ENCODE results near the gene SHANK1.

The SHANK1 gene

DNA sequence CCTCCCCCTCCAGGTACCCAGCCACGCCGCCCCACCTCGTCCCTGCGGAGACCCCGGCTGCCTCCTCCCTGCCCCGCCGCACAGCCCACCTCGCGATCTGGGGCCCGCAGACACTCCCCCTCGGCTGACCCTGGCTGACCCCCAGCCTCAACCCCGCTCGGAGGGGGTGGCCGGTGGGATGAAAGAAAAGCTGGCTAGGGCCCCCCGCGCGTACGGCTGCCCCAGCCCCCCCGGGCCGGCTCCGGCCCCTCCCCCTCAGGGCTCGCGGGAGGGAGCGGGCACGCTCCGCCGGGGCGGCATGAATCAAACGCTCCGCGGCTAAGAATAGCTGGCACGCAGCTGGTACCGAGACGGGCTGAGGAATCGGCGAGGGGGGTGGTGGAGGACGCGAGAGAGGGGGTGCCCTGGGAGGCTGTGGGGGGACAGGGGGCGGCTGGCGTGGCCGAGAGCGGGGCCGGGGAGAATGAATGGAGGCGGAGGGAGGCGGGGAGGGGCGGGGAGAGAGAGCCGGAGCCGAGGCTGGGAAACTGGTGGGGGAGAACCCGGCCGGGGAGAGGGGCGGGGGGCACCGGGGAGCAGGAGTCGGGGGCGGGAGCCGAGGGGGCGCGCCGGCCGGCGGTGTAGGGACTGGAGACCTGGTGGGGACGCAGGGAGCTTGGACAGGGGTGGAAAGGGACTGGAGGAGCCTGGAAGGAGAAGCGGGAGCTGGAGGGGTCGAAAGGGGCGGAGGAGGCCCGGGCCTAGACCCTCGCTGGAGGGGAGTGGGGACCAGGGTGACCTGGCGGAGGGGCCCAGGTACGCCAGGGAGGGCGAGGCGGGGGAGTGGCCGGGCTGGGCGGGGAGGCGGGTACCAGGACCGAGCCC, 1.1 kb downstream of the SHANK1 start:
- H3K4me3 ChIP-seq (ENCODE audit: low read depth, low read length) = peak overlapping the region; percentile 62
- POLR2A ChIA-PET = interaction anchor here (0.5 kb wide), 1 partner anchor 9 kb away, joined by 3 read pairs; no protein-coding TSS in a partner anchor
- TF ChIP-seq, protein P1, sequence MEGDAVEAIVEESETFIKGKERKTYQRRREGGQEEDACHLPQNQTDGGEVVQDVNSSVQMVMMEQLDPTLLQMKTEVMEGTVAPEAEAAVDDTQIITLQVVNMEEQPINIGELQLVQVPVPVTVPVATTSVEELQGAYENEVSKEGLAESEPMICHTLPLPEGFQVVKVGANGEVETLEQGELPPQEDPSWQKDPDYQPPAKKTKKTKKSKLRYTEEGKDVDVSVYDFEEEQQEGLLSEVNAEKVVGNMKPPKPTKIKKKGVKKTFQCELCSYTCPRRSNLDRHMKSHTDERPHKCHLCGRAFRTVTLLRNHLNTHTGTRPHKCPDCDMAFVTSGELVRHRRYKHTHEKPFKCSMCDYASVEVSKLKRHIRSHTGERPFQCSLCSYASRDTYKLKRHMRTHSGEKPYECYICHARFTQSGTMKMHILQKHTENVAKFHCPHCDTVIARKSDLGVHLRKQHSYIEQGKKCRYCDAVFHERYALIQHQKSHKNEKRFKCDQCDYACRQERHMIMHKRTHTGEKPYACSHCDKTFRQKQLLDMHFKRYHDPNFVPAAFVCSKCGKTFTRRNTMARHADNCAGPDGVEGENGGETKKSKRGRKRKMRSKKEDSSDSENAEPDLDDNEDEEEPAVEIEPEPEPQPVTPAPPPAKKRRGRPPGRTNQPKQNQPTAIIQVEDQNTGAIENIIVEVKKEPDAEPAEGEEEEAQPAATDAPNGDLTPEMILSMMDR (IDR thresholded peaks at IDR 0.05; ENCODE audit: insufficient read depth, low read length, missing control alignments) = no peak
- CTCF ChIA-PET = interaction anchor here (0.6 to 1.7 kb wide), 3 partner anchors 9 to 15 kb away, joined by 3 to 4 read pairs (median 3); no protein-coding TSS in a partner anchor
- no peak for DNase-seq (ENCODE audit: low read depth, low spot score)

DNA sequence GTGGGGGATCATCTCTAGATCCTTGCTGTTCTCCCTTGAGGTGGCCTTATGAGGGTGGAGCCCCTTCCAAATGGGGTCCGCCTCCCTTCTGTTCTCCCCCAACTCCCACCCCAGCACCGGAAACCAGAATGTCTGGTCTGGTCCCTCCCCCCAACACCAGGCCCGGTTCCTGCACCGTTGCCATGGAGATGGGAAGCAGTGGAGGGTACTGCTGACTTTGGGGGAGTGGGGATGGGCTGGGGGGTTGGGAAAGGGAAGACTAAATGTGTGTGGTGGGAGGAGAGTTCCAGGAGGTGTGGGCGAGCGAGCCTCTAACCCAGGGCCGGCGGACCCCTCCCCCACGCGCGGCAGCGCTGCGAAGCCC, 1.7 kb downstream of the SHANK1 start:
- TF ChIP-seq, protein P1 (IDR thresholded peaks at IDR 0.05; ENCODE audit: insufficient read depth, low read length, missing control alignments) = no peak
- ChIA-PET CTCF (interaction anchor here (0.6 to 2.0 kb wide), 4 partner anchors 9 to 15 kb away, joined by 3 to 10 read pairs (median 4); no protein-coding TSS in a partner anchor), POLR2A (no interaction called here)
- peak overlapping the region; percentile 62 for H3K4me3 ChIP-seq (ENCODE audit: low read depth, low read length)
- no peak for DNase-seq (ENCODE audit: low read depth, low spot score)

DNA sequence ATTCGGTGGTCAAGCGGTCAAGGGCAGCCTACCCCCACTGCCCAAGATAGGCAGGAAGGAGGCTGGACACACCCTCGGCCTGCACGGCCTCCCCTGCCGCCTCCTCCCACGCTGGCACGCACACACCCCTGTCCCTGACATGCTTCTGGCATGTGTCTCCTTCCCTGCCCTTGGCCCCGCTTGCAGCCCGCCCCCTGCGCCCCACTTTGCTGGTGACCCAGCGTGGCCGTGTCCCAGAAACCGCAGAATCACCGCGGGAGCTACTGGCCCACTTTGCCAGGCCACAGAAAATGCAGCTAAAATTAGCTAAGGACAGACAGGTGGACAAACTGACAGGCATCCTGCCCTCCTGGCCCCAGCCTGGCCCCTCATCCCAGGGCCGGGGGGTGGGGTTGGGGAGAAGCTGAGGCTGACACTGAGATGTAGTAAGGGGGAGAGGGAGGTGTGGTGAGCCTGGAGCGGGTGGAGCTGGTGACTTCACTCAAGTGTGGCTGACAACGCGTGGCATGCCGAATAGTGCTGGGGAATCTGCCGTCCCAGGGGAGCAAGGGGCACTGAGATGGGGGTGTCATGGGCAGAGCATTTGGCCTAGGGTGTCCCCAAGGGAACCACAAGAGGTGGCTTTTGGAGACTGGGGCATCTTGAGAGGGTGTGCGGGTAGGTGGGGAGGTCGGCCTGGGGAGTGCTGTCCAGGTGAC, 2.4 kb downstream of the SHANK1 start:
- H3K4me3 ChIP-seq (ENCODE audit: low read depth, low read length) = peak overlapping the region; percentile 1; the same call in 1 of the 2 replicates
- no peak for DNase-seq (ENCODE audit: low read depth, low spot score)
- TF ChIP-seq, protein P1 (IDR thresholded peaks at IDR 0.05; ENCODE audit: insufficient read depth, low read length, missing control alignments) = no peak
- CTCF ChIA-PET = interaction anchor here (1.4 to 2.3 kb wide), 4 partner anchors 8 to 14 kb away, joined by 3 to 11 read pairs (median 7); no protein-coding TSS in a partner anchor
- POLR2A ChIA-PET = no interaction called here

DNA sequence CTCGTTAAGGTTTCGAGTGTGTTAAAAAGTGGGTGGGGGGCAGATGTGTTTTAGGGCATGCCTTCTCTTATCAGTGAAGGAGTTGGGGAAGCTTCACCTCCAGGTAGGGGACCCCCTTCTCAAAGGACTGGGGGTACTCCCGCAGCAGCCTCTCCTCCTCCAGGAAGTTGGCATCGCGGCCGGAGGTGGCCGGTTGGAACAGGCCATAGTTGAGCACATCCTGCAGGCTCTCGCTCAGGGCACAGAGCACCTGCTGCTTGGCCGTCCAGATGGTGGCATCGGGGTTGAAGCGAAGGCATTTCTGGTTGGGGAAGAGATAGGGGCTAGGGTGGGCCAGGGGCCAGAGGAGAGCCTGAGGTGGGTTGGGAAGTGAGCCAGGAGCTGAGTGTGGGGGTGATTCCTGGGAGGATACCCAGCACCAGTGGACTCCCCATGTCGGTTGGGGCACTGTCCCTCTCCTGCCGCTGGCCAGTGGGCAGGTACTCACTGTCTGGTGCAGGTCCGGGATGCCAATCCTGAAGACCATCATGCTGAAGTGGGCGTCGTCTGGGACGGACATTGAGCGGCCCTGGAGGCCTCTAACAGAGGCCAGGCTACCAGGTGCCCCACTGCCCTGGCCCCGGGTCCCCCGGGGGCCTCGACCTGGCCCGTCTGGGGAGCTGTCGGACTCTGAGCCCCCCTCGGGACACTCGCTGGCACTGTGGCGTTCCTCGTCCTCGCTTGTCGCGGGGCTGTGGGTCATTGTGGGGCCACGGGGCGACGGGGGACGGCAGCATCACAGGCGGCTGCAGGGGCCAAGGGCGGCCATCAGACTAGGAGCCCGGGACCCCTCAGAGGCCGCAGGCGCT, 3.2 kb downstream of the SHANK1 start:
- POLR2A ChIA-PET = no interaction called here
- TF ChIP-seq, protein P1 (IDR thresholded peaks at IDR 0.05; ENCODE audit: insufficient read depth, low read length, missing control alignments) = no peak
- H3K4me3 ChIP-seq (ENCODE audit: low read depth, low read length) = no peak overlapping the region
- CTCF ChIA-PET = interaction anchor here (1.0 to 2.3 kb wide), 4 partner anchors 9 to 67 kb away, joined by 3 to 11 read pairs (median 7); no protein-coding TSS in a partner anchor
- DNase-seq (ENCODE audit: low read depth, low spot score) = no peak

DNA sequence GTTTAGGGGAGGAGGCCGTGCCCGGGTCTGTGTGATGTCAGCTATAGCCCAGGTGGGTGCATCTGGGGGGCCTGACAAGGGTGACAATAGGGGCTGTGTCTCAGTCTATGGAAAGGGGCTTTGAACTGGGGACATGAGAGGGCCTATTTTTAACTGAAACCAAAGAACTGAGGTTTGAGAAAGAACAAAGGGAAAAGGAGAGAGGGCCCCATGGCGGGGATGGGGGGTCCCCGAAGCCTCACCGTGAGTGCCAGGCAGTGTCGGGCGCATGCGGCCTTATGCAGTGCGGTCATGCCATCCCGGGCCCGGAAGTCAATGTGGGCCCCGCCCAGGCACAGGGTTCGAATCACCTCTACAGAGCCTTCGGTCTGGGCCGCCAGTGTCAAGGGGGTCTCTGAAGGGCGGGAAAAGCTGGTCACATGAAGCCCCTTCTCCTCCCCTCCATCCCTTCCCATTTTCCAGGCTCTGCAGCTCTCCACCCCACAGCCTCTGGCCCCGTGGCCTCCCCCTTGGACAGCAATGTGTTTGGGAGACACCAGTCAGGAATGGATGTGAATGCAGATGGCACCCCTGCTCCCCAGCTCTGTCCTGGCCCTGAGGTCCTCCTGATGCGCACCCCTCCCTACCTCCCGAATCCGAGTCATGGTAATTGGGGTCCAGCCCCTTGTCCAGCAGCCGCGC, 5.9 kb downstream of the SHANK1 start:
- TF ChIP-seq, protein P1 (IDR thresholded peaks at IDR 0.05; ENCODE audit: insufficient read depth, low read length, missing control alignments) = no peak
- ChIA-PET CTCF (interaction anchor here (0.8 to 4.8 kb wide), 5 partner anchors 8 to 70 kb away, joined by 3 to 45 read pairs (median 6); partner anchors contain the start of gene CLEC11A), POLR2A (interaction anchor here (1.2 kb wide), 1 partner anchor 10 kb away, joined by 5 read pairs; the partner anchor contains the start of gene CLEC11A)
- DNase-seq (ENCODE audit: low read depth, low spot score) = no peak
- no peak overlapping the region for H3K4me3 ChIP-seq (ENCODE audit: low read depth, low read length)

Data from AG04449 (cell line).